Activated B cell treated with CpG ODN at 0.5 μM for 24 hours (primary cell): ENCODE measurements around the gene SLC6A11. TPM values are rescaled to one million over a fixed set of nuclear protein-coding genes. Genes with fewer than 3 reads are reported as not detected.

Experiments used
- ATAC-seq: fragments of 200-7000 bp; cut with Tn5 transposase; one replicate; pipeline ENCODE4 v1.10.0; 2021; ENCODE audit warnings: low read depth, mild to moderate bottlenecking, moderate library complexity
- CTCF ChIA-PET: fragments of 350-600 bp; sonication (Branson Sonifier 250); formaldehyde crosslinking; loops from one replicate; lab custom pipeline; 2021; ENCODE audit warnings: antibody characterized with exemption; lab: Charles Lee
- POLR2A ChIA-PET: fragments of 350-600 bp; sonication (Branson Sonifier 250); formaldehyde crosslinking; loops from one replicate; lab custom pipeline; 2021; ENCODE audit warnings: antibody characterized with exemption; lab: Charles Lee
- DNase-seq: peaks from one replicate; pipeline ENCODE4 v3.0.0; 2022
- H3K27ac Mint-ChIP-seq: one replicate; pipeline ENCODE4 v1.8.0; 2020; ENCODE audit warnings: mixed read lengths
- H3K27me3 Mint-ChIP-seq: one replicate; pipeline ENCODE4 v1.8.0; 2021; ENCODE audit warnings: mixed read lengths
- H3K36me3 Mint-ChIP-seq: one replicate; pipeline ENCODE4 v1.8.0; 2021; ENCODE audit warnings: low read depth, mixed read lengths
- H3K4me1 Mint-ChIP-seq: one replicate; pipeline ENCODE4 v1.8.0; 2021; ENCODE audit warnings: mixed read lengths
- H3K4me3 Mint-ChIP-seq: one replicate; pipeline ENCODE4 v1.8.0; 2020; ENCODE audit warnings: mild to moderate bottlenecking, mixed read lengths
- H3K9me3 Mint-ChIP-seq: one replicate; pipeline ENCODE4 v1.8.0; 2020; ENCODE audit warnings: mixed read lengths
- CTCF ChIP-seq: fragments of 200-600 bp; IDR thresholded peaks from one replicate; pipeline ENCODE4 v1.8.0; 2022; ENCODE audit warnings: antibody characterized with exemption, mild to moderate bottlenecking
- intact Hi-C: fragments of 100-400 bp; cut with micrococcal nuclease; formaldehyde crosslinking; loops from one replicate; pipeline ENCODE4 v1.15.1; 2024
- total RNA-seq: library from RNA; stranded (reverse); gene quantifications from 2 replicates; pipeline ENCODE4 v1.2.3, GENCODE V29; 2022

SLC6A11 gene
- total RNA-seq, 1 donor from 2014 or later: not detected

- Mint-ChIP-seq H3K27me3 (peaks cover 14% of the 10 kb centered on the region), H3K27ac (no peak overlapping the region), H3K9me3 (peaks cover 18% of the 10 kb centered on the region), H3K4me3 (no peak overlapping the region), H3K36me3 (no peaks in the 10 kb centered on the region), H3K4me1 (no peaks in the 10 kb centered on the region)
- DNase-seq (no peak), ATAC-seq (no peak)
- ChIA-PET POLR2A (no interaction called here), CTCF (no interaction called here)
- no peak for TF ChIP-seq CTCF
- intact Hi-C loops: no loop called here
Measured at GRCh38 chr3:10889206-10889960, 73.4 kb downstream of the SLC6A11 start.

GRCh38 chr3:10890665-10891064 is 74.6 kb downstream of the SLC6A11 start:
- ChIA-PET POLR2A (no interaction called here), CTCF (no interaction called here)
- H3K4me1 Mint-ChIP-seq: no peaks in the 10 kb centered on the region
- no peak overlapping the region for H3K4me3 Mint-ChIP-seq
- DNase-seq: no peak
- peaks cover 18% of the 10 kb centered on the region for H3K9me3 Mint-ChIP-seq
- H3K27ac Mint-ChIP-seq: no peak overlapping the region
- ATAC-seq: no peak
- intact Hi-C loops: no loop called here
- H3K27me3 Mint-ChIP-seq: peaks cover 11% of the 10 kb centered on the region
- H3K36me3 Mint-ChIP-seq: no peaks in the 10 kb centered on the region
- no peak for TF ChIP-seq CTCF

GRCh38 chr3:10892622-10893021 is 76.6 kb downstream of the SLC6A11 start:
- Mint-ChIP-seq H3K4me3 (no peak overlapping the region), H3K4me1 (no peaks in the 10 kb centered on the region), H3K27me3 (peaks cover 6% of the 10 kb centered on the region), H3K27ac (no peak overlapping the region), H3K9me3 (peaks cover 18% of the 10 kb centered on the region), H3K36me3 (no peaks in the 10 kb centered on the region)
- intact Hi-C loops: no loop called here
- ChIA-PET CTCF (no interaction called here), POLR2A (no interaction called here)
- no peak for ATAC-seq
- no peak for DNase-seq
- no peak for TF ChIP-seq CTCF

- Mint-ChIP-seq H3K4me3 (no peak overlapping the region), H3K9me3 (peaks cover 20% of the 10 kb centered on the region), H3K4me1 (no peaks in the 10 kb centered on the region), H3K36me3 (no peaks in the 10 kb centered on the region), H3K27me3 (no peaks in the 10 kb centered on the region), H3K27ac (no peak overlapping the region)
- TF ChIP-seq CTCF: no peak
- intact Hi-C loops: no loop called here
- POLR2A ChIA-PET: no interaction called here
- CTCF ChIA-PET: no interaction called here
- no peak for DNase-seq
- ATAC-seq: no peak
Measured at GRCh38 chr3:10901296-10901945, 85.4 kb downstream of the SLC6A11 start.

- intact Hi-C loops: no loop called here
- no peak overlapping the region for H3K4me3 Mint-ChIP-seq
- peaks cover 33% of the 10 kb centered on the region for H3K9me3 Mint-ChIP-seq
Measured at GRCh38 chr3:10907262-10907661, 91.2 kb downstream of the SLC6A11 start.

More at GRCh38 chr3:10907262-10907661, 91.2 kb downstream of the SLC6A11 start:
- ATAC-seq (no peak), DNase-seq (no peak)
- CTCF ChIA-PET: no interaction called here
- no peak for TF ChIP-seq CTCF
- POLR2A ChIA-PET: no interaction called here
- peaks cover 16% of the 10 kb centered on the region for H3K27me3 Mint-ChIP-seq
- H3K36me3 Mint-ChIP-seq: no peaks in the 10 kb centered on the region
- no peaks in the 10 kb centered on the region for H3K4me1 Mint-ChIP-seq
- no peak overlapping the region for H3K27ac Mint-ChIP-seq
